ENCODE results near the gene RASGRF1.
"Not testable (repeated sequence)": the region's sequence is repeated elsewhere in the genome, so short reads cannot be mapped to it uniquely, and the experiment has no call there.

Gene RASGRF1

GRCh38 chr15:79003301-79003700, 87.3 kb downstream of the RASGRF1 start:
- peak; percentile 42 for DNase-seq (ENCODE audit: low read depth)
- H3K4me3 ChIP-seq (ENCODE audit: low read length) = no peak overlapping the region
- no peak for TF ChIP-seq CTCF (conservative IDR thresholded peaks at IDR 0.05; ENCODE audit: low read length)

GRCh38 chr15:79002581-79002980, 88.0 kb downstream of the RASGRF1 start:
- peak; percentile 61 for DNase-seq (ENCODE audit: low read depth)
- no peak overlapping the region for H3K4me3 ChIP-seq (ENCODE audit: low read length)
- 0 out of 2 replicates have a peak, but pooled peaks have one; percentile 4 for TF ChIP-seq CTCF (conservative IDR thresholded peaks at IDR 0.05; ENCODE audit: low read length)

- DNase-seq (ENCODE audit: low read depth) = no peak
- H3K4me3 ChIP-seq (ENCODE audit: low read length) = no peak overlapping the region
- TF ChIP-seq CTCF (conservative IDR thresholded peaks at IDR 0.05; ENCODE audit: low read length) = no peak
Measured at GRCh38 chr15:78999636-79000035, 90.9 kb downstream of the RASGRF1 start.

- H3K4me3 ChIP-seq (ENCODE audit: low read length) = no peak overlapping the region
- DNase-seq (ENCODE audit: low read depth) = no peak
- no peak for TF ChIP-seq CTCF (conservative IDR thresholded peaks at IDR 0.05; ENCODE audit: low read length)
Measured at GRCh38 chr15:78998526-78998925, 92.1 kb downstream of the RASGRF1 start.

GRCh38 chr15:78997981-78998499, 92.5 kb downstream of the RASGRF1 start:
- TF ChIP-seq CTCF (conservative IDR thresholded peaks at IDR 0.05; ENCODE audit: low read length) = no peak
- DNase-seq (ENCODE audit: low read depth) = no peak
- no peak overlapping the region for H3K4me3 ChIP-seq (ENCODE audit: low read length)

- H3K4me3 ChIP-seq (ENCODE audit: low read length) = no peak overlapping the region
- no peak for TF ChIP-seq CTCF (conservative IDR thresholded peaks at IDR 0.05; ENCODE audit: low read length)
- DNase-seq (ENCODE audit: low read depth) = no peak
Measured at GRCh38 chr15:78996894-78997275, 93.7 kb downstream of the RASGRF1 start.

- TF ChIP-seq CTCF (conservative IDR thresholded peaks at IDR 0.05; ENCODE audit: low read length) = no peak
- no peak overlapping the region for H3K4me3 ChIP-seq (ENCODE audit: low read length)
- DNase-seq (ENCODE audit: low read depth) = no peak
Measured at GRCh38 chr15:78995921-78996893, 94.4 kb downstream of the RASGRF1 start.

GRCh38 chr15:78995161-78995560, 95.4 kb downstream of the RASGRF1 start:
- H3K4me3 ChIP-seq (ENCODE audit: low read length); DNase-seq (ENCODE audit: low read depth): not testable (repeated sequence)

Data from AG10803 (cell line).